CD4-positive, alpha-beta T cell treated with Interferon alpha-2 for 1 hour (primary cell): Measurements from ENCODE around the gene SLC5A10.
A peak's percentile ranks its signal among the peaks of the same experiment; 100 is the strongest.
"Not testable (repeated sequence)": the region's sequence is repeated elsewhere in the genome, so short reads cannot be mapped to it uniquely, and the experiment has no call there.

Experiments
- DNase-seq, 2 donors: peaks; one replicate each; pipeline ENCODE4 v3.0.0-alpha.2; 2020 to 2022

SLC5A10 gene

DNA sequence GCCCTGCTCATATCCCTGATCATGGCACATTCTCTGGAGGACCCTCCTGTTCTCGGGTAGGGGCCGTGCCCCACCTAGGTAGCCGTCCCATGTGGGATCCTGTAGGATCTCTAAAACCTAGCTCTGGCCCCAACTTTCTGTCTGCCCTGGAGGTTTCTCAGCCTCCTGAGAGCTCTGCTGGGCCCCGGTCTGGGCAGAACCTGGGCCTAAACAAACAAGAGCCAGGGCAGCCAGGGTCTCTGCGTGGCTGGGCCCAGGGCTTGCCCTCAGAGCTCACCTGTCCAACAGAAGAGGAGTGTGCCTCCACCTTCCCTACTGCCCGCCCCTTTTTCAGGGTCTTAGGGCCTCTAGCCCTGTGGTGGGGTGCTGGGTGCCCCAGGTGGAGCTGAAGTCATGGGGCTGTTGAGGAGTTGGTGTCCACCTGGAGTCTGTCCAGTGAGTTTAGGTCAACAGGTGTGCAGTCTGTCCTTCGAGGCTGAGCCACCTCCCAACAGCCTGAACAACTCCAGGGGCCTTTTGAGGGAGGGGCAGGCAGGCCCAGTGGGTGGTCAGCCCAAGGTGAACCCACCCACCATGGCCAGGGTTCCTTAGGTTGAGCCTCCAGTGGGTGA is 69.2 kb downstream of the SLC5A10 start:
- DNase-seq, result not testable (repeated sequence)

DNA sequence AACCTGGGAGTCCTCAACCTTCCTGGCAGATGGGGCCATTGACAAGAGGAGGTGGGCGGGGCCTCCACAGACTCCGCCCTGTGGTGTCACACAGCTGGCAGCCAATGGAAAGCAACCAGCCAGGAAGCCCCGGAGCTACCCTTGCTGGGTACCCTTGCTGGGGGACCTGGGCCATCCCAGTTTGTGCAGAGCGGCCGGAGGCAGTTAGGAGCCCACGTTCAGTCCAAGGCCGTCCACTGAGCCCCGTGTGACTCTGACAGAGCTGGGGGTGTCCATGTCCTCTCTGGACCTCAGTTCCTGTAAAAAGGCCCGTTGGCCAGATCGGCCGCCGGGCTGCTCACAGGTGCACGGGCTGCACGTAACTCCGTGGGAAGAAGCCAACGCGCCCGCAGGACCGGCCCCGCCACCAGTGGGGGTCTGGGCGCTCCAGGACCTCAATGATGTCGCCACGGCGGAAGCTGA is 69.7 kb downstream of the SLC5A10 start:
- peak; percentile 44 to 54 for DNase-seq

DNA sequence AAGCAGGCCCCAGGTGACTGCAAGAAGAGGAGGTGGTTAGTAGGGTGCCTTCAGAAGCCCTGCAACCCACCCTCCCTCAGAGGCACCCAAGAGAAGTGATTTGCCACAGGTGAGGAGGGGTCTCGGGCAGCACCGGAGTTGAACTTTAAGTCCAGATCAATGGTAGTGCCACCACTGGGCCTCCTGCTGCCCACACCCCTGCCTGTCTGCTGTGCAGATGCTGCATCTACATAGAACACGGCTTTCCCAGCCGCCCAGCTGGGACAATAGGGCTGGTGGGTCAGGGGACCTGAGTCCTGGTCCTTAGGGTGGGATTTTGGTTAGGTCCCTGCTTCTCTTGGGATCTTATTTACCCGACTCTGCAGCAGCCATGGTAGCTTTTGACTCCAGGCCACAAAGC is 70.2 kb downstream of the SLC5A10 start:
- no peak for DNase-seq

DNA sequence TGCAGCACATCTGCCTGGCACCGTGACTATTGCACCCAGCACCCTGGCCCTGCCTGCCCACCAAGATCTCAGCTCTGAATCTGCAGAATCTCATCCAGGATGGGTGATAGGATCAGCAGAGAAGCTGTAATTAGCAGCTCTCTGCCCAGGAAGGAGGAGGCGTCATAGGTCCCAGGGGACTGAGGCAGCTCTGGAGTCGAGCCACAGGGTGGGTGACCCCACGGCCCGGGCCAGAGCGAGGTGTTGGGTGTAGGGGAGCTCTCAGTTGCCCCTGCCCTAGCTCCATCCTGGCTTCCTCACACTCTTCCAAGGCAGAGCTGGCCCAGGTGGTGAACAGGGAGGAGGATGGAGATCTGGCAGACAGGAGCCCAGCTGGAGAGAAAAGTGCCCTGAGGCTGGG is 70.8 kb downstream of the SLC5A10 start:
- no peak for DNase-seq

DNA sequence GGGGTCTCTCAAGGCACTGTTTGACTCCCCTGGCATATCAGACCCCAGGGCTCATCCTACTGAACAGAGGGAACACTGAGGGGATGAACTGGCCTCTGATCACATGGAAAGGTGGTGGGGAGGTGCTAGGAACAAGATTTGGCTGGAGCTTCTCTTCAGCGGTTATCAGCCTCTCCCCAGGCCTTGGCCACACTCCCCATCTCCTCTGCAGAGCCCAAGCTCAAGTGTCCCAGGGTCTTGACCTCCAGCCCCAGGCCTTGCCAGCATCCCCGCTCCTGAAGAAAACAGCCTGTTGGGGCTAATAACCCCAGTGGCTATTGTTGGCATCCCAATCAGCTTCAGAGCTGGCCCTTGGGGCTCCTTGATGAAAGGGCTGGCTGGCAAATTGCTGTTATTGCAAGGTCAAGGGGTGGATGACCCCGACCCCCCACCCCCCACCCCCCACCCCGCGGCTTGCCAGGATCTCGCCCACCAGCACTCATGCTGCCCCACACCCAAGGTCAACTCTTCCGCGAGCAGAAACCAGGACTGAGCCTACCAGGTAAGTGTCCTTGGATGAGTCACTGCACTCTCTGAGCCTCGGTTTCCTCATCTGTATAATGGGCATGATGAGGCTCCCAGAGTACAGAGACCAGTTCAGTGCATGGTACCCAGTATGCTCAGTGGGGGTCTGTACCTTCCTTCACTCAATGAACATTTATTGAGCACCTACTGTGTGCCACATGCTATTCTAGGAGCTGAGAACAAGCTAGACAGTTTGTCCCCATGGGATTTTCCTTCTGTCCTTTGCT is 71.4 kb downstream of the SLC5A10 start:
- DNase-seq, result no peak

DNA sequence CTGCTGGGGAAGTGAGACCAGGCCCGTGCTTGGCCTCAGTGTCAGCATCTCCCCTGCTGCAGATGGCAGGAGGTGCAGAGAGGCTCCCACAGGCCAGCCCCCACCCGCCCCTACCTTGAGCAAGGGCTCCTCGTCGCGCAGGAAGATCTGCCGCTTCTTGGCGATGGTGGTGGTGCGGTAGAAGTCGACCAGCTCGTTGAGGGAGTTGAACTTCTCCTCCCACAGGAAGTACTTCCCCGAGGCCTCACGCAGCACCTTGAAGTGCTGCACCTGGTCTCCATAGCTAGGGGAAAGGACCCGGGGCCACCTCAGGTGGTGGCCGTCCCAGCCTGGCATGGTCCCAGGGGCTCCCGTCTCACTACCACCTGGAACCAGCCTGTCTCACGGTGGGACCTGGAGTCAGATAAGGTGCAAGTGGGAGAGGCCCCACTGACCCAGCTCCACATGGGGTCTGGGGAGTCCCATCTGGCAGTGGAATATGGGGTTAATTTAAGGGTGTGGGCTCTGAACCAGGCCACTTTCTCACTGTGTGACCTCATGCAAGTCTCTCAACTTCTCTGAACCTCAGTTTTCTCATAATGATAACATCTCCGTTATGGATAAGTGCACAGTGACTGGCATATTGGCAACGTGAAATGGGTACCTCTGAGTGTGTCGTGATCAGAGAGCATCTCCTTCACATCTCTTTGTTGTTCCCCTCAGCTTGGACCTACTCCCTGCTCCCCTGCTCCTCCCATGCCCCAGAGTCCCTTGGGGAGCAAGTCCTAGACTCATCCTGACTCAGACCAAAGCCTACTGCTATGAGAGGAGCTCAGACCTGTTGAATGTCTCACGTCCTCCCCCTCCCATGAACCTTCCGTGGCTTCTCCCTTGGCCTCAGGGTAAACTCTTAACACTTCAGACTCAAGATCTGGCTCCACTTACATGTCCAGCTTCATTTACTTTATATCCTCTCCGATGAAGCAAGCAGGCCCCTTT is 72.4 kb downstream of the SLC5A10 start:
- no peak for DNase-seq

DNA sequence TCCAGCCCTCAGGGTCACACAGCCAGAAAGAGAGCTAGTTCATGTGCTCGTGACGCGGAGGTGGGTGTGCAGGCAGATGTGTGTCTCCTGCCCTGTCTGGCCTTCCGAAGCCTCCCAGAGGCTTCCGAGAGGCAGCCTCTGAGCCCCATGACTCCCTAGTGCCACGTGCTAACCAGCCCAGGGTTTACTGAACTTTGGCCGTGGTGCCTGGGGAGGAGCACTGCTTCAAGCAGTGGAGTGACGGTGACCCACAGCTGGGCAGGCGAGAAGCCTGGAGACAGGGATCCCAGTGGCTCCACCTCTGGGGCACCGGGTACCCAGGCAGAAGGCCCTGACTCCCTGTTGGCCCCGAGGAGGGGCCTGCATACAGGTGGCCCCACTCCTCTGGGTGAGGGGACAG is 76.7 kb downstream of the SLC5A10 start:
- DNase-seq, result not testable (repeated sequence)

DNA sequence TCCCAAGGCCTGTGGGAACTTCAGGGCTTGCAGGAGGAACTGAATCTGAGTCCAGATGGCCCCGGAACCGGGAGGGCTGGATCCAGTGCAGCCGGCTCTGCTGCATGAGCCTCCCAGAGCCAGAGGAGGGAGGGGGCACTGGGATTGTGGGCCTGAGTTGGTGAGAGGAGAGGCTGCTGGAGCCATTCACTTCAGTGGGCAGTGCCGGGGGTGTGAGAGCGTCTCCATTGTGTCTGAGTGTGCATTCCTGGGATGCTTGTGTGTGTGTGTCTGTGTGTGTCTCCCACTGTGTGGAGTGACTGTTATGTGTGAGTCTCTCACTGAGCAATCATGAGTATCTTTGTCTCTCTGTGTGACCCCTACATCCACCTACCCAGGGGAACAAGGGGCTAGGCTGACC is 77.8 kb downstream of the SLC5A10 start:
- DNase-seq, result not testable (repeated sequence)

DNA sequence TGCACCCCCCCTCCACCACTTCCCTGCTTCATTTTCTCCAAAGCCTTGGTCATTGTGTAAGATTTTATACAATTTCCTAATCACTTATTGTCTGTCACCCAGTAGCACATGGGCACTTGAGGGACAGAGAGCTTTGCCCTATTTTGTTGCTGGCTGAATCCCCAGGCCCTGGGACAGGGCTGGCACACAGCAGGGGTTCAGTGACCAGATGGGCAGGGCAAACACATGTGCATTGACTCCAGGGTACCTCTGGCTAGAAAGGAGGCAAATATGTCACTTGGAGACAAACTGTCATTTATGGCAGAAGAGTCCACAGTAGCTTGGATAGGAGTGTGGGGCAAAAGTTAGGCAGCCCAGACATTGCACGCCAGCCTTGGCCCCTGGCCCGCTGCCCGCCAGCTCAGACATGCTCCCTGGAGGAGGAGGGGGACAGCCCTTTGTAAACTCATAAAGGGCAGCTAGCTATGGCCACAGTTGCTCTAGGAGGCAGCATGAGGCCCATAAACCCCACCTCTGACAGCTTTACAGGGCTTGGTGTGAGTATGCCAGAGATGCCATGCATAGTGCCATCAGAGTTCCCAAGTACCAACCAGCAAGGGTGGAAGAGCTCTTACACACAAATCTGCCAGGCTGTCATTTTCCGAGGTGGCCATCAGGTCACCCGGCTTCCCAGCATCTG is 78.9 kb downstream of the SLC5A10 start:
- DNase-seq, result not testable (repeated sequence)

DNA sequence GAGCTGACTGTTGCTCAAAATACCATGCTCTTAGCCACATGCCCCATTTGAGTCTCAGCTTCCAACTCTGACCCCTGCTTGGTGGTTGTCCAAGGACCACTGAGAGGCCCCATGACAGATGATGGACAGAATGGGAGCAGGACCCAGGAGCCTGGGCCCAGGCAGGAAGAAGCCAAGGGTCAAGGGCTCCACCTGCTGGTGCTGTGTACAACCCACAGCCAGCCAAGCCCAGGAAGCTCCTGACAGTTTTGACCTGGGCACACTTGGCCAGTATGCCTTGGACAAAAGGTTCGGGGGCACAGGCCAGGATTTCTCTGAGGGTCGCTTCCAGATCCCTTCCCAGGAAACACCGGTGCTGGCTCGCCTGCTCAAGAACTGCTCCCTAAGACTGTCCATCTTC is 79.8 kb downstream of the SLC5A10 start:
- peak; percentile 48 to 57 for DNase-seq

DNA sequence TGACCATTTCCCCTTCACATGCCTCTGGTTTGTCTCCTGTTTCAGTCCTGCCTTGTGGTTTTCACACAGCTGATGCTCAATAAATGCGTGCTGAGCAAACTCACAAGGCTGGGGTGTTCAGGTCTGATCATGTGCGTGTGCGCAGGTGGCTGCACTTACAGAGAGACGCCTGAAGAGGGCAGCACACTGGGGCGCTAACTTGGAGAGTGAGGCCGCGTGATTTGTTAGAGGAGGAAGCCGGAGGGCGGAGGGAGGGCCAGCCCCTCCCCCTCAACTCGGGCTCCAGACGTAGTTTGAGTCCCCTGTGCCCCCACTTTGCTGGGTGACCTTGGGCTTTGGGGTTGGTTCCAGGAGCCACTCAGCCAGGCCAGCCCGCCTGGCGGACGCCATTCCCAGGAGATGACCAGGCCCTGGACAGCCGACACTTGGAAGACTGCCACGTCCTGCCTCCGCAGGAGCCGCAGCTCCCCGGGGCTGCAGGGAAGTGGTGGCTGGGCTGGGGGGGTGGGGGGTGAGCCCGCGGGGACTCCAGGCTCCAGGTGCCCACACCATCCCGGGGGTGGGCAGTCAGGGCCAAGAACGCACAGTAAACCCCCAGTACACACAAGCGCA is 80.5 kb downstream of the SLC5A10 start:
- not testable (repeated sequence) for DNase-seq

DNA sequence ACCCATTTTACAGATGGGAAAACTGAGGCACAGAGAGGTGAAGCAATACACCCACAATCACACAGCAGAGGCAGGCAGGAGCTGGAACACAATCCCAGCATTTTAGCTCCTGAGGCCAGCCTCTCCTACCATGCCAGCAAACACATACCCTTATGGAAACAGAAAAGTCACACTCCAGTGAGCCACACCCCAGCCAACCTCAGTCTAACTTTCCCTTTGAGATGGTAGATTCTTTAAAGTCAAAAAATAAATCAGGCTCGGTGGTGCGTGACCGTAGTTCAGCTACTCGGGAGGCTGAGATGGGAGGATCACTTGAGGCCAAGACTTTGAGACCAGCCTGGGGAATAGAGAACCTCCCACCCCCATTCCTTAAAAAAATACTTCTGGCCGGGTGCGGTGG is 84.2 kb downstream of the SLC5A10 start:
- DNase-seq, result not testable (repeated sequence)

DNA sequence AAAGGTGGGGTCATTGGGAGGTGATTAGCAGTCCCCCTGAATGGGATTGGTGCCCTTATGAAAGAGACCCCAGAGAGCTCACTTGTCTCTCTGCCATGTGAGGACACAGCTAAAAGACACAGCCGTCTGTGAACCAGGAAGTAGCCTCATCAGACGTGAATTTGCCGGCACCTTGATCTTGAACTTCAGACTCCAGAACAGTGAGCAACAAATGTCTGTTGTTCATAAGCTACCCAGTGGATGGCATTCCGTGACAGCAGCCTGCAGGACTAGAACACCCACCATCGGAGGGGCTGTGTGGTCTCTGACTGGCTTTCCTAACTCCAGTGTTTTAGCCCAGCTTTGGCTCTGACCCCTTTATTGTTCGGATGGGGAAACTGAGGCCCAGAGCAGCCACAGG is 85.6 kb downstream of the SLC5A10 start:
- not testable (repeated sequence) for DNase-seq

DNA sequence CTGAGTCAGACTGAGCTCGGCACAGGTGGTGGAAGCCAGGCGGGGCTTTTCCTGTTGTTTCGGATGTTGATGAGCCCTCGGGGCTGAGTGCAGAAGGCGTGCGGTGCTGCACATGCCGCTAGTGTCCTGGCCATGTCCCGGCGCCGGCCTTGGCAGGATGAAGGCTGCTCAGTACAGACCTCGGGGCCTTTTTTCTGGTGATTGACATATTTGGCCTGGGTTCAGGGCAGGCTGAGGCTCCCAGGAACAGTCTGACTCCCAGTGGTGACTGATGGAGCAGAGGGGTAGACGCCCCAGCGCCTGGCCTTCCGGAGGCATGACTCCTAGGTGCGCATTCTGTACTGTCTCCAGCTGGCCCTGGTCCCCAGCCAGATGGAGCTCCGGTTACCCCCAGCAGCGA is 86.0 kb downstream of the SLC5A10 start:
- DNase-seq, result not testable (repeated sequence)

DNA sequence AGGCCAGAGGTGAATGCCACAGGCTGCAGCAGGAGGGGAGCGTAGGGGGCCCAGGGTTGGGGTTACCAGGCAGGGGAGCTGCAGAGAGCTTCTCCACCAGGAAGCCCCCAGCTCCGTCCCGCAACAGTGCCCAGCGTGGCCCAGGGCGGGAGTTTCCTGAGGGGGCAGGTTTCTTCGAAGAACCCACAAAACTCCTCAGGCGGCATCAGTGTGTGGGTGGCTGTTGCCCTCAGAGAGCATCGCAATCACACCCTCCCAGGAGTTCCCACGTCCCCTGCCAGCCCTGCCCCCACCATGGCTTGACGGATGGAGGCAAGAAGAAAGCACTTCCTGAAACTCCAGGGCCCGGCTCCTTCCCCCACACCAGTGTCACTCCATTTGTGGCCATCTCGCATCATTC is 86.8 kb downstream of the SLC5A10 start:
- DNase-seq, result not testable (repeated sequence)

DNA sequence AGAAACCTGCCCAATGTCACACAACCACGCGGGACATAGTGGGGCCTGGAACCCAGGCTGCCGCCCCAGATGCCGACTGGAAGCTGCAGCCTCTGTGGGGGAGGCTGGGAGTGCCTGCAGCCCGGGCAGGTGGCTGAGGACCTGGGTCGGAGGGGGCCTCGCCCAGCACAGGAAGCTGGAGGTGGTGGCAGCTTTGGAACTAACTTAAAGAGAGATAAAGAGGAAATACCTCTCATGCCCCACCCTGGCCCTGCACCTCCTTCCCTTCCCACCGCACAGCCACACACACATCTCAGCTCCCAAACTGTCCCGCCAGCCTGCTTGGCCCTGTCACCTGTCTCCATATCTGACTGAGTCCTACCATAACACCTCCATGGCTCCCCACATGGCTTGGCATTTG is 88.4 kb downstream of the SLC5A10 start:
- DNase-seq, result not testable (repeated sequence)

DNA sequence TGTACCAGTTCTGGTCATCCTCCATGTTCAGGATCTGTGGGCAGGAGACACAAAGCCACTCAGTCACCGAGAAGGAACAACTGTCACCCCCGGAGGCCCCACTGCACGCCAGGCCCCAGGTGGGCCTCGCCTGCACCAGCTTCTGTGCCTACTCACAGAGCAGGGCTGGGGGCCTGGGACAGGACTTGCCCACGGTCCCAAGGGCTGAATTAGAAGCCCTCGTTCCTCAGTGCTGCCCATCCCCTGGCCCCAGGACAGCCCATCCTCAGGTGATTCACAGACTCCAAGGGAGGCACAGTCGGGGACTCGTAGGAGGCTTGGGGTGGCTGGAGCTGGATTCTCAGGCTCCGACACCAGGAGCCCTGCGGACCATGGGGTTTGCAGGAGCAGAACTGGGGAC is 89.9 kb downstream of the SLC5A10 start:
- DNase-seq, result peak in 1 of 2 donors; percentile 0

DNA sequence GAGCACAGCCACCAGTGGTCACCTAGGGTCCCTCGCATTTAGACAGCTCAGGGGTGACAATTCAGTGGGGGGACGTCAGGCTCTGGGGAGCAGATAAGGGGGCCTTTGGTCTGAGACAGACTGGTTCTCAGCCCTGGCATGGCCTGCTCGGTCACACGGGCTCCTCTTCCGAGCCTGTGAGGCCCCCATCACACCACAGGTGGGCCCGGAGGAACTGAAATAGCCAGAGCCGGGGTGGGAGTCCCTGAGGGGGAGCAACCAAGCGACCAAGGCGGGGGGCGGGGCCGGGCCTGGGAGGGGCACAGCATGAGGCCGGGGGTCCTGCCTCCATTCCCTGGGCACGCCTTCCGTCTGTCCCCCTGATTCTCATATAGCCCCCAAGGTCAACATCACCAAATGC is 90.4 kb downstream of the SLC5A10 start:
- DNase-seq, result not testable (repeated sequence)

DNA sequence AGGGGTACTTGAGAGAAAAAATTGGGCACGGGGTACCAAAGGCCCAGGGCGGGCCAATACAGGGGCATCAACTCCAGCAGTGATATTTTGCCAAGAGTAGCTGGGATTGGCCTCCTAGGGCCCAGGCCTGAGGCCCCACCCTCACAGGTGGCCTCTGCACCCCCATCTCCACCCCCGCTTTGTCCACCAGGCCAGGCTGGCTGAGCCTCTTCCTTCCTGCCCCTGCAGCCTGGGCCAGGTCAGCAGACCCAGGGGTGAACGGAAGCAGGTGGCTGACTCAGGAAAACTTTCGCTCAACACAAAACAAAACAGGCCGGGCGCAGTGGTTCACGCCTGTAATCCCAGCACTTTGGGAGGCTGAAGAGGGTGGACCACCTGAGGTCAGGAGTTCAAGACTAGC is 91.1 kb downstream of the SLC5A10 start:
- DNase-seq, result not testable (repeated sequence)

DNA sequence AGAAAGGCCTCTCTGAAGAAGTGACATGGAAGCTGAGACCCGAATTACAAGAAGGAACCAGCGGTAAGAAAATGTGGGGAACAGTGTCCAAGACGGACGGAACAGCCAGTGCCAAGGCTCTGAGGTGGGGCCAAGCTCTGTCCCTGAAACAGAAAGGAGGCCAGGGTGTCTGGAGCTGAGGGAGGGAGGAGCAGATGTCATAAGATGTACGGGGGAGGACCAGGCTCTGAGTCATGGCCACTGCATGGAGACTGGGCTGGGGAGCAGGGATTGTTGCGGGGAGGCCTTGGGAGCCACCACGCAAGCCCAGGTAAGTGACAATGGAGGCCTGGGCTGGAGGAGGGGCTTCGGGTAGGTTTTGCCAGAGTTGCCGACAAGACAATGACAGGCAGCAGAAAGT is 92.7 kb downstream of the SLC5A10 start:
- not testable (repeated sequence) for DNase-seq

DNA sequence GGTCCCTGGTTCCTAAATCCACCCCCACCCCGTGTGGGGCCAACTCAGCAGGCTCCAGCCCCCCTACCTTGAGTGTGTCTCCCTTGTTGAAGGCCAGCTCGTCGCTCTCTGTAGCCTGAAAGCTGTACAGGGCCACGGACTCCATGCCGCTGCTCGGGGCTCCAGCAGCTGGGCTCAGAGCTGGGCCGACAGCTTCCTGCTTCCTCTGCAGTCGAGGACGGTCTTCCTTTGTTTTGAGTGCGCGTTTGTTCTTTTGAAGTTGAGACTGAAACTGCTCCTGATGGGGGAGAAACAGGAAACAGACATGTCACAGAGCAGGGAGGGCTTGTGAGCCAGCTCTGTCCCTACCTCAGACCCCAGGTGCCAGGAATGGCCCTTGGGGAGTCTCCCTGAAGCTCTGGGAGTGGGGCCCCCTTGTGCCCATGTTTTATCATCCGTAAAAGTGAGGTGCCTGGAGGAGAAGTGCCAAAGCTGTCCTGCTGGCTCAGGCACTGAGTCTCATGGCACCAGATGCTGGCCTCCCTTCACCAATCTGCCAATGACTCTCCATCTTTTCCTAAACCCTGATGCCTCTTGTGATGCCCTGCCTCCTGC is 94.9 kb downstream of the SLC5A10 start, which contains the start of gene GRAP:
GRAP (minus strand) TSS at position 176 of the 594 bp plus-strand sequence; CDS start at position 145, 31 bp downstream.
- not testable (repeated sequence) for DNase-seq
